Testis (tissue), 3 donors: ENCODE results near the gene KCNJ5. TPM values are rescaled to one million over a fixed set of nuclear protein-coding genes. Genes with fewer than 3 reads are reported as not detected.

Source experiments
- DNase-seq: peaks from one replicate; pipeline ENCODE4 v3.0.0-alpha.2; 2019
- H3K27ac ChIP-seq, 2 donors: fragments of 200-600 bp; sonication (generic); one replicate each; pipeline ENCODE4 v1.5.1; 2019
- H3K27me3 ChIP-seq: fragments of 200-600 bp; sonication (generic); one replicate; pipeline ENCODE4 v1.5.1; 2019
- H3K36me3 ChIP-seq: fragments of 200-600 bp; sonication (generic); one replicate; pipeline ENCODE4 v1.5.1; 2017; ENCODE audit warnings: low read depth; ENCODE audit errors: missing control alignments
- H3K4me1 ChIP-seq: fragments of 200-600 bp; sonication (generic); one replicate; pipeline ENCODE4 v1.5.1; 2019
- H3K4me3 ChIP-seq, 2 donors: fragments of 200-600 bp; sonication (generic); one replicate each; pipeline ENCODE4 v1.5.1; 2017 to 2019
- H3K9me3 ChIP-seq: fragments of 200-600 bp; sonication (generic); one replicate; pipeline ENCODE4 v1.5.1; 2017
- POLR2A ChIP-seq: fragments of 450-650 bp; IDR thresholded peaks from one replicate; pipeline ENCODE4 v1.6.1; 2017; ENCODE audit warnings: antibody characterized with exemption, mild to moderate bottlenecking, moderate library complexity
- WGBS, 2 donors: methylation state at CpG; one replicate each; pipeline ENCODE4 v1.1.5; 2018; 5-methylcytosine and 5-hydroxymethylcytosine counted together
- intact Hi-C: fragments of 100-400 bp; cut with DNase I; formaldehyde crosslinking; loops from one replicate; pipeline ENCODE4 v1.15.1; 2023; ENCODE audit warnings: low total_unique reads
- polyA plus RNA-seq: library from polyadenylated mRNA; stranded (reverse); fragments of 350-450 nt; fragmentation: Illumina TruSeq; extraction: RNeasy Lipid Tissue Mini Kit (QIAGEN cat#74804); gene quantifications from one replicate; pipeline ENCODE4 v1.2.3, GENCODE V29; 2014; ENCODE audit warnings: low read depth, low replicate concordance; ENCODE audit not compliant: insufficient read depth
- total RNA-seq, 2 donors: library from RNA; depleted of rRNA; stranded (reverse); fragments of >200 nt; gene quantifications; one replicate each; pipeline ENCODE4 v1.2.3, GENCODE V29; 2016
- TF ChIP-seq, protein P1 (sequence below), 3 experiments: fragments of 450-650 bp in 2 of 3; fragments of 200-600 bp in 1 of 3; sonication (generic) in 1 of 3; IDR thresholded peaks; one replicate each; pipeline ENCODE4 v1.5.1; 2016 to 2019; ENCODE audit warnings: antibody characterized with exemption in 3 of 3, mild to moderate bottlenecking in 2 of 3, moderate library complexity in 1 of 3

Gene KCNJ5
- total and polyA plus RNA-seq, 3 donors from 2014 or later: 0.55 to 2.1 (median 1.5) TPM

DNA sequence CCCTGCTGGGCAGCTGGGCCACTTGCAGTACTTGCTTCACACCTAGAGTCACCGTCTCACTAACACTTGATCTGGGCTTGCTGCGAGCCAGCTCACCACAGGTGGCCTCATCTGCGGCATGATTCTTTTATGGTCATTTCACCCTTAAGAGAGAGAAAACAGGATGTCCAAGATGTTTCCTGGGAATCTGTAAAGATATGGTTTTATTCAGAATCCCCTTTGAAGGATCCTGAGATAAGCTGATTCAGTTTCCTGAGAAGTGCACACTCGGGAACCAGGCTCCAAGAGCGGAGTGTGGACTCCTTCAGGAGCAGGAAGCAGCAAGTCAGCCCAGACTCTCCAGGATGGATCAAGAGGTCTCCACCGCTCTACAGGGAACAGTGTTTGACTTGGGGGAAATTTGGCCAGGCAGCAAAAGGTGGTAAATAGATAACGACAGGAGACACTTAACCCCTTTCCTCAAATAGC lies 73.3 kb downstream of the KCNJ5 start:
- no peaks in the 10 kb centered on the region for H3K4me1 ChIP-seq
- no peaks in the 10 kb centered on the region for H3K9me3 ChIP-seq
- DNase-seq: no peak
- intact Hi-C loops: no loop called here
- H3K27me3 ChIP-seq: no peaks in the 10 kb centered on the region
- H3K36me3 ChIP-seq: no peaks in the 10 kb centered on the region
- TF ChIP-seq, protein P1, sequence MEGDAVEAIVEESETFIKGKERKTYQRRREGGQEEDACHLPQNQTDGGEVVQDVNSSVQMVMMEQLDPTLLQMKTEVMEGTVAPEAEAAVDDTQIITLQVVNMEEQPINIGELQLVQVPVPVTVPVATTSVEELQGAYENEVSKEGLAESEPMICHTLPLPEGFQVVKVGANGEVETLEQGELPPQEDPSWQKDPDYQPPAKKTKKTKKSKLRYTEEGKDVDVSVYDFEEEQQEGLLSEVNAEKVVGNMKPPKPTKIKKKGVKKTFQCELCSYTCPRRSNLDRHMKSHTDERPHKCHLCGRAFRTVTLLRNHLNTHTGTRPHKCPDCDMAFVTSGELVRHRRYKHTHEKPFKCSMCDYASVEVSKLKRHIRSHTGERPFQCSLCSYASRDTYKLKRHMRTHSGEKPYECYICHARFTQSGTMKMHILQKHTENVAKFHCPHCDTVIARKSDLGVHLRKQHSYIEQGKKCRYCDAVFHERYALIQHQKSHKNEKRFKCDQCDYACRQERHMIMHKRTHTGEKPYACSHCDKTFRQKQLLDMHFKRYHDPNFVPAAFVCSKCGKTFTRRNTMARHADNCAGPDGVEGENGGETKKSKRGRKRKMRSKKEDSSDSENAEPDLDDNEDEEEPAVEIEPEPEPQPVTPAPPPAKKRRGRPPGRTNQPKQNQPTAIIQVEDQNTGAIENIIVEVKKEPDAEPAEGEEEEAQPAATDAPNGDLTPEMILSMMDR (IDR thresholded peaks at IDR 0.05): no peak
- no peak overlapping the region for H3K27ac ChIP-seq
- 83% methylated on average over 7 of the region's 7 CpGs for WGBS, 2 donors
- H3K4me3 ChIP-seq: no peak overlapping the region

DNA sequence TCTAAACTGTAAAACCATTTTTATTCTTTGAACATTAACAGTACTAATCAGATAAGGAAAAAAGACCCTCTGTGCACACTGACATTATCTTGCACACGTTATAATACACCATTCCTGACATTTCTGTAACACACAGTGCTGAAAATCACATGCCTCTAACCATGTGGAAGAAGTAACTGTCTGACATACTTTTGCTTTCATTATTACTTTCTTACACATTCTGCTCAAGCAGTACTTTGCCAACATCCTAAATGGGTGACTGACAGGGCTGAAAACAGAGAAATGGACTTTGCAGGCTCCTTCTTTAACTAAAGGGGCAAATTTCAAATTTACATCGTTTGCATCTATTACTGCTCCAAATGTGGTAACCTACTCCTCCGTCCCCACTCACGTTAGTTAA lies 74.3 kb downstream of the KCNJ5 start:
- no peaks in the 10 kb centered on the region for H3K4me1 ChIP-seq
- TF ChIP-seq POLR2A: no peak
- TF ChIP-seq, protein P1 (IDR thresholded peaks at IDR 0.05): no peak
- H3K36me3 ChIP-seq: no peaks in the 10 kb centered on the region
- WGBS, 2 donors: 54 to 57% methylated on average over 4 of the region's 4 CpGs
- no peak overlapping the region for H3K27ac ChIP-seq
- H3K27me3 ChIP-seq: no peaks in the 10 kb centered on the region
- intact Hi-C loops: no loop called here
- no peaks in the 10 kb centered on the region for H3K9me3 ChIP-seq
- DNase-seq: no peak
- no peak overlapping the region for H3K4me3 ChIP-seq

DNA sequence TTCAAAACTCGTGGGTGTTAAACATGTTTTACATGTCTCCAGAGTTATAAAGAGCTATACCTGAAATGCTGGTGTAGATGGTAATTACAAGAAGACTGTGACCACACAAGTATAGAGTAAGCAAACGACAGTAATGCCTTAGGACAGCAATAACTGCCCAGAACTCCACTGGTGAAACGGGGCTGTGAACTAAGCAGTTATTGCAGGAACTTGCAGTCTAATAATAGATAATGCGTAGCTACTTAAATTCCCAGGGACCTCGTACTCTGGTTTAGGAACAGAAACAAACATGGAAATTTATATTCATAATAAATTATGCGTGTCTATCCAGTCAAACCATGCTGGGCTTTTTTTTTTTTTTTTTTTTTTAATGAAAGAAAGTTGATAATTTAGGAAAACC lies 76.4 kb downstream of the KCNJ5 start:
- Histone ChIP-seq H3K4me1 (no peaks in the 10 kb centered on the region), H3K36me3 (no peaks in the 10 kb centered on the region), H3K9me3 (no peaks in the 10 kb centered on the region), H3K27me3 (no peaks in the 10 kb centered on the region), H3K27ac (no peak overlapping the region), H3K4me3 (no peak overlapping the region)
- WGBS, 2 donors: 83 to 86% methylated on average over 6 of the region's 6 CpGs
- DNase-seq: no peak
- intact Hi-C loops: no loop called here
- TF ChIP-seq POLR2A: no peak
- TF ChIP-seq, protein P1 (IDR thresholded peaks at IDR 0.05): no peak

DNA sequence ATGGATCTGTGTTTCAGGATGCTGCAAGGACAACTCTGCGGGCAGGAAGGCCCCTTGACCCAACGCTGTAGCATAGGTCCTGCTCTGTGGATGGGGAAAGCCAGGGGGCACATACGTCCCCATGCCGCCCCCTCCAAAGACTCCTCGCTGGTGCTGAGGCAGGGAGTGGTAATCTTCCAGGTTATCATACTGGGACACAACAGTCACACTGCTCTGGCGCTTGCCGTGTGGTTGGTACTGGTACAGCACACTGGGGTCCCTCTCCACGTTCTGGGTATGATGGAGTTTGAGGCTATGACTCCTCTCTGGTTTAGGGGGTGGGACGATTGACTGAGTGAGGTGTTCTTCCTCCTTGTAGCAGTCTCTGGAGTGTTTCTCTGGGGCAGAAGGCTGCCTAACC lies 77.8 kb downstream of the KCNJ5 start:
- H3K4me1 ChIP-seq: no peaks in the 10 kb centered on the region
- 91 to 96% methylated on average over 9 of the region's 9 CpGs for WGBS, 2 donors
- no peak overlapping the region for H3K4me3 ChIP-seq
- no peaks in the 10 kb centered on the region for H3K27me3 ChIP-seq
- no peak for TF ChIP-seq POLR2A
- TF ChIP-seq, protein P1 (IDR thresholded peaks at IDR 0.05): no peak
- intact Hi-C loops: no loop called here
- no peaks in the 10 kb centered on the region for H3K36me3 ChIP-seq
- no peaks in the 10 kb centered on the region for H3K9me3 ChIP-seq
- DNase-seq: no peak
- no peak overlapping the region for H3K27ac ChIP-seq

Other genes starting within 250 kb of the KCNJ5 start
- 10 to 100 TPM; 13.3 to 16.7 TPM for gene FLI1, start 197.3 kb upstream of the KCNJ5 start, total RNA-seq
- 8.7 TPM for gene FLI1, start 197.3 kb upstream of the KCNJ5 start, polyA plus RNA-seq
- under 1 TPM; 0.12 to 0.24 TPM for gene KCNJ1, start 24.1 kb upstream of the KCNJ5 start, total RNA-seq
- gene KCNJ1, start 24.1 kb upstream of the KCNJ5 start, polyA plus RNA-seq: 0.16 TPM
- 1 to 10 TPM in 1 of 2 donors, under 1 TPM in 1; 0.94 to 1.8 TPM for gene TP53AIP1, start 51.5 kb downstream of the KCNJ5 start, total RNA-seq
- 1.1 TPM for gene TP53AIP1, start 51.5 kb downstream of the KCNJ5 start, polyA plus RNA-seq